ENCODE results near the gene OCLN. TPM values are rescaled to one million over a fixed set of nuclear protein-coding genes. Genes with fewer than 3 reads are reported as not detected.
A peak's percentile ranks its signal among the peaks of the same experiment; 100 is the strongest.
"Not testable (repeated sequence)": the region's sequence is repeated elsewhere in the genome, so short reads cannot be mapped to it uniquely, and the experiment has no call there.

Gene OCLN
- total RNA-seq (100 to 1,000 TPM in 1 of 2 donors, 10 to 100 TPM in 1; 85.7 to 124 TPM), polyA plus RNA-seq (ENCODE audit: insufficient read length in 6 of 6) (10 to 100 TPM; 38.6 to 51.8 (median 46.4) TPM)
- long read RNA-seq, donor 1, transcript OCLN-202 (9 exons, 1,748 nt) = major isoform, 5 of 5 reads
- long read RNA-seq, donor 1, partial matches to known transcripts = 0 of 5 reads
- long read RNA-seq, donor 1, other reads (novel, unspliced or antisense) = 0 of 5 reads
- long read RNA-seq, donor 2, transcript OCLN-202 (9 exons, 1,748 nt) = major isoform, 5 of 6 reads
- long read RNA-seq, donor 2, partial matches to known transcripts = 0 of 6 reads
- long read RNA-seq, donor 2, other reads (novel, unspliced or antisense) = 0 of 6 reads
- long read RNA-seq, donor 3, partial matches to known transcripts = 0 of 4 reads
- long read RNA-seq, donor 3, other reads (novel, unspliced or antisense) = 0 of 4 reads
- long read RNA-seq, donor 4, full-length matches to known transcripts = 7 of 15 reads
- long read RNA-seq, donor 4, partial matches to known transcripts = 6 of 15 reads
- long read RNA-seq, donor 4, other reads (novel, unspliced or antisense) = 2 of 15 reads
- long read RNA-seq, donor 5, transcript OCLN-202 (9 exons, 1,748 nt) = major isoform, 9 of 11 reads
- long read RNA-seq, donor 5, partial matches to known transcripts = 0 of 11 reads
- long read RNA-seq, donor 5, other reads (novel, unspliced or antisense) = 0 of 11 reads
- long read RNA-seq, donor 6, partial matches to known transcripts = 0 of 2 reads
- long read RNA-seq, donor 6, other reads (novel, unspliced or antisense) = 0 of 2 reads
- long read RNA-seq, donor 7, full-length matches to known transcripts = 2 of 2 reads
- long read RNA-seq, donor 7, partial matches to known transcripts = 0 of 2 reads
- long read RNA-seq, donor 7, other reads (novel, unspliced or antisense) = 0 of 2 reads
- long read RNA-seq, donor 8, full-length matches to known transcripts = 4 of 4 reads
- long read RNA-seq, donor 8, partial matches to known transcripts = 0 of 4 reads
- long read RNA-seq, donor 8, other reads (novel, unspliced or antisense) = 0 of 4 reads
- long read RNA-seq, donor 9 = 0 reads
- long read RNA-seq, donor 10, full-length matches to known transcripts = 3 of 5 reads
- long read RNA-seq, donor 10, partial matches to known transcripts = 1 of 5 reads
- long read RNA-seq, donor 10, other reads (novel, unspliced or antisense) = 1 of 5 reads
- long read RNA-seq, donor 11 = 0 reads
- long read RNA-seq, donor 12, full-length matches to known transcripts = 4 of 4 reads
- long read RNA-seq, donor 12, partial matches to known transcripts = 0 of 4 reads
- long read RNA-seq, donor 12, other reads (novel, unspliced or antisense) = 0 of 4 reads

DNA sequence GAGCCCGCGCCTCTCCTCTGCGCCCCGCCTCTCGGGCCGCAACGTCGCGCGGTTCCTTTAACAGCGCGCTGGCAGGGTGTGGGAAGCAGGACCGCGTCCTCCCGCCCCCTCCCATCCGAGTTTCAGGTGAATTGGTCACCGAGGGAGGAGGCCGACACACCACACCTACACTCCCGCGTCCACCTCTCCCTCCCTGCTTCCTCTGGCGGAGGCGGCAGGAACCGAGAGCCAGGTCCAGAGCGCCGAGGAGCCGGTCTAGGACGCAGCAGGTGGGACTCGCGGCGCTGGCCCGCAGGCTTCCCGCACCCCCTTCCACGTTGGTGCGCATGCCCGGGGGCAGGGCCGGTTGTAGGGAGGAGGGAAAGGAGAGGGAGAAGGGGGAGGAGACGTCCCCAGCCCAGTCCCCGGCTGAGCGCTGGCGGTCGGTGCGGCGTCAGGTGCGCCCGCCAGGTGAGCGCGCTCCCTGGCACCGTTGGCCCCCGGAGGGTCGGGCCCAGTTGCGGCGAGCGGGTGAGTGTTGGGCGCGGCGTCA lies at the start of gene OCLN:
Gene OCLN (plus strand): TSS at position 400 of the 532 bp plus-strand sequence. CDS start 11,455 bp downstream, outside the sequence.
- Histone ChIP-seq H3K27ac (peak within 1 kb of the TSS; percentile 89 to 90), H3K4me1 (peaks cover 3 to 33% of the 10 kb centered on the region in 2 donors), H3K27me3 (peaks cover 15 to 46% of the 10 kb centered on the region in 2 donors), H3K36me3 (no peaks in the 10 kb centered on the region), H3K9me3 (no peaks in the 10 kb centered on the region), H3K4me3 (peak within 1 kb of the TSS; percentile 58 to 71)
- TF ChIP-seq, protein P1, sequence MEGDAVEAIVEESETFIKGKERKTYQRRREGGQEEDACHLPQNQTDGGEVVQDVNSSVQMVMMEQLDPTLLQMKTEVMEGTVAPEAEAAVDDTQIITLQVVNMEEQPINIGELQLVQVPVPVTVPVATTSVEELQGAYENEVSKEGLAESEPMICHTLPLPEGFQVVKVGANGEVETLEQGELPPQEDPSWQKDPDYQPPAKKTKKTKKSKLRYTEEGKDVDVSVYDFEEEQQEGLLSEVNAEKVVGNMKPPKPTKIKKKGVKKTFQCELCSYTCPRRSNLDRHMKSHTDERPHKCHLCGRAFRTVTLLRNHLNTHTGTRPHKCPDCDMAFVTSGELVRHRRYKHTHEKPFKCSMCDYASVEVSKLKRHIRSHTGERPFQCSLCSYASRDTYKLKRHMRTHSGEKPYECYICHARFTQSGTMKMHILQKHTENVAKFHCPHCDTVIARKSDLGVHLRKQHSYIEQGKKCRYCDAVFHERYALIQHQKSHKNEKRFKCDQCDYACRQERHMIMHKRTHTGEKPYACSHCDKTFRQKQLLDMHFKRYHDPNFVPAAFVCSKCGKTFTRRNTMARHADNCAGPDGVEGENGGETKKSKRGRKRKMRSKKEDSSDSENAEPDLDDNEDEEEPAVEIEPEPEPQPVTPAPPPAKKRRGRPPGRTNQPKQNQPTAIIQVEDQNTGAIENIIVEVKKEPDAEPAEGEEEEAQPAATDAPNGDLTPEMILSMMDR (IDR thresholded peaks at IDR 0.05) = no peak
- intact Hi-C loops (cut with DNase I) = loop anchor here in 1 of 2 donors (10.0 kb wide), 1 partner anchor 78 kb away; the partner anchor contains the start of gene MARVELD2
- DNase-seq (peak; percentile 40 to 90 (median 79)), ATAC-seq (peak; percentile 88)

DNA sequence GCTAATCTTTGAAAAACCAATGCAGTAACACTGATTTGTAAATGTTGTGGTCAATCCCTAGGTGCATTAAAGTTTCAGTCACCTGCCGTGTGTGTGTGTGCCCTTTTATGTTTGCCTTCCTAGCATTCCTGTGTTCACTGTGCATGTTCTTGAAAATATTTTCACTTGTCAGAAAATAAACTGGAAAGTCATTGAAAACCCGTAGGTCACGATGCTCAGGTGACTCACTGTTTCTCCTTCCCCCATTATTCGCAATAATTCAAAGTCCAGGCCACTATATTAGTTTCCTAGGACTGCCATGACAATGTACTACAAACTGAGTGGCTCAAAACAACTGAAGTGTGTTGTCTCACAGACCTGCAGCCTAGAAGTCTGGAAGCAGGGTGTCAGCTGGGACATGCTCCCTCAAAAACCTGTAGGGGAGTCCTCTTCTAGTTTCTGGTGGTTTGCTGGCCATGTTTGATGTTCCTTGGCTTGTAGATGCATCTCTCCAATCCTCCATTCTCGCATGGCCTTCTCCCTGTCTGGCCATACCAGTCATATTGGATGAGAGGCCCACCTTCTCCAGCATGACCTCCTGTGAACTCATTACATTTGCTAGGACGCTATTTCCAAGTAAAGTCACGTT lies 48.3 kb upstream of the OCLN start:
- TF ChIP-seq, protein P1 (IDR thresholded peaks at IDR 0.05) = no peak
- ATAC-seq = peak; percentile 89
- Histone ChIP-seq H3K36me3 (no peaks in the 10 kb centered on the region), H3K9me3 (no peaks in the 10 kb centered on the region), H3K4me1 (no peaks in the 10 kb centered on the region), H3K27ac (peak overlapping the region; percentile 57 to 81), H3K27me3 (no peaks in the 10 kb centered on the region), H3K4me3 (no peak overlapping the region)
- intact Hi-C loops (cut with DNase I) = no loop called here
- DNase-seq = peak in 1 of 4 donors; percentile 27

- Histone ChIP-seq H3K4me3 (no peak overlapping the region), H3K4me1 (no peaks in the 10 kb centered on the region), H3K36me3 (no peaks in the 10 kb centered on the region), H3K9me3 (no peaks in the 10 kb centered on the region), H3K27me3 (no peaks in the 10 kb centered on the region), H3K27ac (no peak overlapping the region)
- ATAC-seq = no peak
- TF ChIP-seq, protein P1 (IDR thresholded peaks at IDR 0.05) = no peak
- no peak for DNase-seq
- intact Hi-C loops (cut with DNase I) = no loop called here
These were observed 43.1 kb upstream of the OCLN start for GRCh38 chr5:69449511-69449910.

DNA sequence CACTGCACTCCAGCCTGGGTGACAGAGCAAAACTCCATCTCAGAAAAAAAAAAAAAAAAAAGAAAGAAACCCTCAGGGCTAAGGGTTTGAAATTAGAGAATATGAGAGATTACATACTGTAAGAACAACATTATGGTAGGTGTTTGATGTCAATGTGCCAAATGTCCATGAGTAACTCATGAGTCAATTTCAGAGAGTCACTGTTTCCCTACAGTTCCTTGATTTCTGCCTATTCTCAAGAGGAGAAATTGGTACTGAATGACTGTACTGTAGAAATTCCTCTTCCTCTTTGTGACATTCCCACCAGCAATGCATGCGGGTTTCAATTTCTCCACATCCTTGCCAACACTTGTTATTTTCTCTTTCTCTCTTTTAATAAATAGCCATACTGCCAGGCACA lies 42.5 kb upstream of the OCLN start:
- ATAC-seq (peak; percentile 23), DNase-seq (no peak)
- no peak overlapping the region for H3K4me3 ChIP-seq
- no peaks in the 10 kb centered on the region for H3K36me3 ChIP-seq
- no peaks in the 10 kb centered on the region for H3K27me3 ChIP-seq
- TF ChIP-seq, protein P1 (IDR thresholded peaks at IDR 0.05) = no peak
- no peaks in the 10 kb centered on the region for H3K9me3 ChIP-seq
- H3K27ac ChIP-seq = no peak overlapping the region
- H3K4me1 ChIP-seq = no peaks in the 10 kb centered on the region
- intact Hi-C loops (cut with DNase I) = no loop called here

DNA sequence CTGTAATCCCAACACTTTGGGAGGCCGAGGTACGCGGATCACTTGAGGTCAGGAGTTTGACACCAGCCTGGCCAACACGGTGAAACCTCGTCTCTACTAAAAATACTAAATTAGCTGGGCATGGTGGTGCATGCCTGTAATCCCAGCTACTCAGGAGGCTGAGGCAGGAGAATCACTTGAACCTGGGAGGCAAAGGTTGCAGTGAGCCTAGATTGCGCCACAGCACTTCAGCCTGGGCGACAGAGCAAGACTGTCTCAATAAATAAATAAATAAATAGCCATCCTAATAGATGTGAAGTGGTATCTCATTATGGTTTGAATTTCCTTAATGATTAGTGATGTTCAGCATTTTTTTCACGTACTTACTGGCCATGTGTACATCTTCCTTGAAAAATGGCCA lies 42.1 kb upstream of the OCLN start:
- intact Hi-C loops (cut with DNase I); H3K9me3 ChIP-seq; H3K4me1 ChIP-seq; H3K4me3 ChIP-seq; H3K27ac ChIP-seq; DNase-seq; ATAC-seq; H3K36me3 ChIP-seq; H3K27me3 ChIP-seq: not testable (repeated sequence)

All from left lung (tissue), 14 donors.